Stimulated activated CD8-positive, alpha-beta memory T cell treated with anti-CD3 and anti-CD28 coated beads, Interleukin-2, amount 100 ng/mL, for 48 hours (primary cell): ENCODE results near the gene HHATL.

Experiments
- DNase-seq, 2 donors: peaks; one replicate each; pipeline ENCODE4 v3.0.0-alpha.2; 2020; ENCODE audit warnings: low read depth in 2 of 2

Gene HHATL

GRCh38 chr3:42713747-42714146 is 11.1 kb upstream of the HHATL start:
- DNase-seq = no peak

- DNase-seq = no peak
These were observed 10.2 kb upstream of the HHATL start for GRCh38 chr3:42712688-42713372.

- DNase-seq = no peak
These were observed 9.7 kb upstream of the HHATL start for GRCh38 chr3:42712344-42712648.

GRCh38 chr3:42711491-42712343 is 9.1 kb upstream of the HHATL start:
- no peak for DNase-seq

- no peak for DNase-seq
These were observed 7.9 kb upstream of the HHATL start for GRCh38 chr3:42710323-42711021.

GRCh38 chr3:42709621-42710020 is 7.0 kb upstream of the HHATL start:
- no peak for DNase-seq

- DNase-seq = no peak
These were observed 6.1 kb upstream of the HHATL start for GRCh38 chr3:42708611-42709151.

GRCh38 chr3:42707620-42708355 is 5.2 kb upstream of the HHATL start:
- no peak for DNase-seq

- DNase-seq = no peak
These were observed 4.4 kb upstream of the HHATL start for GRCh38 chr3:42706721-42707619.

GRCh38 chr3:42705962-42706585 is 3.5 kb upstream of the HHATL start:
- no peak for DNase-seq

- DNase-seq = no peak
These were observed 2.6 kb upstream of the HHATL start for GRCh38 chr3:42705058-42705767.

GRCh38 chr3:42704136-42704841 is 1.7 kb upstream of the HHATL start:
- DNase-seq = no peak

- no peak for DNase-seq
These were observed 1.1 kb upstream of the HHATL start for GRCh38 chr3:42703695-42704025.

GRCh38 chr3:42702982-42703694 is 540 bp upstream of the HHATL start:
- DNase-seq = no peak

GRCh38 chr3:42701371-42702065 is 1.1 kb downstream of the HHATL start:
- DNase-seq = peak; percentile 37 to 44

GRCh38 chr3:42700366-42701288 is 2.0 kb downstream of the HHATL start:
- DNase-seq = no peak

- no peak for DNase-seq
These were observed 3.1 kb downstream of the HHATL start for GRCh38 chr3:42699511-42699971.
